ENCODE results near the gene HCN3.
A peak's percentile ranks its signal among the peaks of the same experiment; 100 is the strongest.

HCN3 gene

DNA sequence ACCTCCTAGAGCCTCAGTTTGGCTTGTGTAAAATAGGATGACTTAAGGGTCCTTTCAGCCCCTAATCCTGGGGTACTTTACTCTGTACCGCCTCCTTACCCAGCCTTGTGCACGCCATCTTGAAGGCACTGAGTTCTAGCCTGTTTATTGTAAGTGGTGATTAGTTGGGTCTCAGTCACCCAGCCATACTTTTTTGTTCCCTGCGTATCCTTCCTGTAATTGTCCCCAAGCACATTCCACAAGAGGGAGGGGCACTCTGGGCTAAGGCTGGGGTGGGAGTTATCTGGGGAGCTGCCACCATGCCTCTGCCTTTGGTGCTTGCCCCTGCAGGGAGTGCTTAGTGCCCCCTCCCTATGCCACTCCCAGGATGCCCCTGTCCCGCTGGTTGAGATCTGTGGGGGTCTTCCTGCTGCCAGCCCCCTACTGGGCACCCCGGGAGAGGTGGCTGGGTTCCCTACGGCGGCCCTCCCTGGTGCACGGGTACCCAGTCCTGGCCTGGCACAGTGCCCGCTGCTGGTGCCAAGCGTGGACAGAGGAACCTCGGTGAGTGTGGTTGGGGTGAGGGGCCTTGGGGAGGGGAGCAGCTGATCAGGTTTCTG, 32.3 kb downstream of the HCN3 start:
- TF ChIP-seq TAF1 (IDR thresholded peaks at IDR 0.05; ENCODE audit: borderline replicate concordance, insufficient read depth, low read length) = 0 out of 2 replicates have a peak, but pooled peaks have one; percentile 30
- TF ChIP-seq, protein P1, sequence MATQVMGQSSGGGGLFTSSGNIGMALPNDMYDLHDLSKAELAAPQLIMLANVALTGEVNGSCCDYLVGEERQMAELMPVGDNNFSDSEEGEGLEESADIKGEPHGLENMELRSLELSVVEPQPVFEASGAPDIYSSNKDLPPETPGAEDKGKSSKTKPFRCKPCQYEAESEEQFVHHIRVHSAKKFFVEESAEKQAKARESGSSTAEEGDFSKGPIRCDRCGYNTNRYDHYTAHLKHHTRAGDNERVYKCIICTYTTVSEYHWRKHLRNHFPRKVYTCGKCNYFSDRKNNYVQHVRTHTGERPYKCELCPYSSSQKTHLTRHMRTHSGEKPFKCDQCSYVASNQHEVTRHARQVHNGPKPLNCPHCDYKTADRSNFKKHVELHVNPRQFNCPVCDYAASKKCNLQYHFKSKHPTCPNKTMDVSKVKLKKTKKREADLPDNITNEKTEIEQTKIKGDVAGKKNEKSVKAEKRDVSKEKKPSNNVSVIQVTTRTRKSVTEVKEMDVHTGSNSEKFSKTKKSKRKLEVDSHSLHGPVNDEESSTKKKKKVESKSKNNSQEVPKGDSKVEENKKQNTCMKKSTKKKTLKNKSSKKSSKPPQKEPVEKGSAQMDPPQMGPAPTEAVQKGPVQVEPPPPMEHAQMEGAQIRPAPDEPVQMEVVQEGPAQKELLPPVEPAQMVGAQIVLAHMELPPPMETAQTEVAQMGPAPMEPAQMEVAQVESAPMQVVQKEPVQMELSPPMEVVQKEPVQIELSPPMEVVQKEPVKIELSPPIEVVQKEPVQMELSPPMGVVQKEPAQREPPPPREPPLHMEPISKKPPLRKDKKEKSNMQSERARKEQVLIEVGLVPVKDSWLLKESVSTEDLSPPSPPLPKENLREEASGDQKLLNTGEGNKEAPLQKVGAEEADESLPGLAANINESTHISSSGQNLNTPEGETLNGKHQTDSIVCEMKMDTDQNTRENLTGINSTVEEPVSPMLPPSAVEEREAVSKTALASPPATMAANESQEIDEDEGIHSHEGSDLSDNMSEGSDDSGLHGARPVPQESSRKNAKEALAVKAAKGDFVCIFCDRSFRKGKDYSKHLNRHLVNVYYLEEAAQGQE (IDR thresholded peaks at IDR 0.05; ENCODE audit: insufficient read depth in 1 of 2, low read depth in 2 of 2, low read length in 2 of 2) = no peak

DNA sequence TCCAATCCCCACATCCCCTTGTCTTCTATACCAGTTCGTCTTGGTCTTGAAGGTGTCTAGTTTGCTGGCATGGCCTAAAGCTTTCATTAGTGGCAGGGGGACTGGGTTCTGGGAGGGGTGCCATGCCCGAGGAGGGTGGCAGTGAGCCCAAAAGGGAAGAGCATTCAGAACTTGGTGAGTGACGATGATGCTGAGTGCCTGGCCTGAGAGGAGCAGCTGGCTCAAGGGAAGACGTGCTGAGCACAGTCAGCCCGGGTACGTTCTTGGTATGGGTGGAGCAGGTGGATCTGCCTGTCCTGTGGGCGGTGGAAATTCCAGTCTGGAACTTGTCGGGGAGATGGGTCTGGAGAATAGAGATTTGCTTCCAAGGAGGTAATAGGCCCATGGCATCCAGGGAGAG, 36.0 kb downstream of the HCN3 start:
- TF ChIP-seq, protein P1 (IDR thresholded peaks at IDR 0.05; ENCODE audit: insufficient read depth in 1 of 2, low read depth in 2 of 2, low read length in 2 of 2) = no peak
- TF ChIP-seq TAF1 (IDR thresholded peaks at IDR 0.05; ENCODE audit: borderline replicate concordance, insufficient read depth, low read length) (no peak), SIN3A (IDR thresholded peaks at IDR 0.05; ENCODE audit: borderline replicate concordance, insufficient read depth, low read length) (no peak), POLR2AphosphoS5 (IDR thresholded peaks at IDR 0.05; ENCODE audit: low read depth, low read length) (no peak), FOXP2 (optimal IDR thresholded peaks at IDR 0.05; ENCODE audit: borderline replicate concordance, extremely low read depth, extremely low read length, insufficient read depth) (no peak)

DNA sequence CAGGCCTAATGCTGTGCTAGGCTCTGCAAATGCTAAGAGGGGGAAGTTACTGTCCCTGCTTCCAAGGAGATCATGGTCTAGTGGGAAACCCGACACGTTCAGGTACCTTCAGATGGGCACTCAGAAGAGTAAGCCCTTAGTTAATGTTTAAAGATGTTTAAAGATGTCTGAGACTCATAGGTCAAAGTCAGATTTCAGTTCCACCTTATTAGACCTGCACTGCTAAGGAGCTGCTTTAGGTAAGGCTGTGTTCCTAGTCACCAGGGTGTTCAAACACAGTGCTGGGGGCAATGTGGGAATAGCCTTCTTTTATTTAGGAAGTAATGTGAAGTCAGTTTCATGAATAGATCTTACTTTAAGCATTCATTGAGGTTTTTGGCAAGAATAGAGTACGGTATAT, 39.7 kb downstream of the HCN3 start:
- TF ChIP-seq POLR2AphosphoS5 (IDR thresholded peaks at IDR 0.05; ENCODE audit: low read depth, low read length) (no peak), FOXP2 (optimal IDR thresholded peaks at IDR 0.05; ENCODE audit: borderline replicate concordance, extremely low read depth, extremely low read length, insufficient read depth) (no peak), TAF1 (IDR thresholded peaks at IDR 0.05; ENCODE audit: borderline replicate concordance, insufficient read depth, low read length) (no peak), SIN3A (IDR thresholded peaks at IDR 0.05; ENCODE audit: borderline replicate concordance, insufficient read depth, low read length) (no peak)
- TF ChIP-seq, protein P1 (IDR thresholded peaks at IDR 0.05; ENCODE audit: insufficient read depth in 1 of 2, low read depth in 2 of 2, low read length in 2 of 2) = no peak

DNA sequence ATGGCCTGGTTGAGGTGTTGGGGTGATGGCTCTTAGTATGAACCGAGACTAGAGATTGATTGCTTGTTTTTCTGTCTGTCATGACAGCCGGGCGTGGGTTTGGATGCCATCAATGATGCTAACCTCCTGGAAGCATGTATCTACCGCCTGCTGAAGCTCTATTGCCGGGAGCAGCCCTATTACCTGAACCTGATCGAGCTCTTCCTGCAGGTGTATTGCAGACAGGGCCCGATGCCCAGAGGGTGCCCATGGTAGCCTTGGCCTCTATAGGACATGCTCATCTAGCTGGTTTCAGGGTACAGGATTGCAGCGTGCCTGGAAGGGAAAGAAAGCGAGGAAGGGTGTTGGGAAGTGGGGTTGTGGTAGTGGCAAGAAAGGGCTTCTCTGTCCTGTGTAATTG, 40.8 kb downstream of the HCN3 start:
- TF ChIP-seq FOXP2 (optimal IDR thresholded peaks at IDR 0.05; ENCODE audit: borderline replicate concordance, extremely low read depth, extremely low read length, insufficient read depth) = no peak
- TF ChIP-seq TAF1 (IDR thresholded peaks at IDR 0.05; ENCODE audit: borderline replicate concordance, insufficient read depth, low read length) = no peak
- TF ChIP-seq SIN3A (IDR thresholded peaks at IDR 0.05; ENCODE audit: borderline replicate concordance, insufficient read depth, low read length) = no peak
- TF ChIP-seq, protein P1 (IDR thresholded peaks at IDR 0.05; ENCODE audit: insufficient read depth in 1 of 2, low read depth in 2 of 2, low read length in 2 of 2) = no peak
- TF ChIP-seq POLR2AphosphoS5 (IDR thresholded peaks at IDR 0.05; ENCODE audit: low read depth, low read length) = no peak

DNA sequence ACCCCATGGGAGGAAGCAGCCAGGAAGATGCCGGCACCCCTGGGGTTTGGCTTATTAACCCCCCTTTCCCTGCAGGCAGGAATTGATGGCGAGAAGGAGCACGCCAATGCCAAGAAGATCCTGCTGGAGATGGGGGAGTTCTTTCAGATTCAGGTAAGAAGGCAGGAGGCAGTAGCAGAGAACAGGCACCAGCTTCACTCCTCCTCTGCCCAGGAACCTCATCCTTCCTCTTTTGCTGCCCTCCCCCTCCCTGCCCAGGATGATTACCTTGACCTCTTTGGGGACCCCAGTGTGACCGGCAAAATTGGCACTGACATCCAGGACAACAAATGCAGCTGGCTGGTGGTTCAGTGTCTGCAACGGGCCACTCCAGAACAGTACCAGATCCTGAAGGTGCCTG, 42.3 kb downstream of the HCN3 start:
- TF ChIP-seq, protein P1 (IDR thresholded peaks at IDR 0.05; ENCODE audit: insufficient read depth in 1 of 2, low read depth in 2 of 2, low read length in 2 of 2) = no peak
- TF ChIP-seq TAF1 (IDR thresholded peaks at IDR 0.05; ENCODE audit: borderline replicate concordance, insufficient read depth, low read length) (no peak), SIN3A (IDR thresholded peaks at IDR 0.05; ENCODE audit: borderline replicate concordance, insufficient read depth, low read length) (no peak), POLR2AphosphoS5 (IDR thresholded peaks at IDR 0.05; ENCODE audit: low read depth, low read length) (no peak), FOXP2 (optimal IDR thresholded peaks at IDR 0.05; ENCODE audit: borderline replicate concordance, extremely low read depth, extremely low read length, insufficient read depth) (no peak)
